Measurements from ENCODE around the gene KATNB1. TPM values are rescaled to one million over a fixed set of nuclear protein-coding genes. Genes with fewer than 3 reads are reported as not detected.

Gene KATNB1
- total RNA-seq, 1 donor from 2014 or later = 33.5 TPM

DNA sequence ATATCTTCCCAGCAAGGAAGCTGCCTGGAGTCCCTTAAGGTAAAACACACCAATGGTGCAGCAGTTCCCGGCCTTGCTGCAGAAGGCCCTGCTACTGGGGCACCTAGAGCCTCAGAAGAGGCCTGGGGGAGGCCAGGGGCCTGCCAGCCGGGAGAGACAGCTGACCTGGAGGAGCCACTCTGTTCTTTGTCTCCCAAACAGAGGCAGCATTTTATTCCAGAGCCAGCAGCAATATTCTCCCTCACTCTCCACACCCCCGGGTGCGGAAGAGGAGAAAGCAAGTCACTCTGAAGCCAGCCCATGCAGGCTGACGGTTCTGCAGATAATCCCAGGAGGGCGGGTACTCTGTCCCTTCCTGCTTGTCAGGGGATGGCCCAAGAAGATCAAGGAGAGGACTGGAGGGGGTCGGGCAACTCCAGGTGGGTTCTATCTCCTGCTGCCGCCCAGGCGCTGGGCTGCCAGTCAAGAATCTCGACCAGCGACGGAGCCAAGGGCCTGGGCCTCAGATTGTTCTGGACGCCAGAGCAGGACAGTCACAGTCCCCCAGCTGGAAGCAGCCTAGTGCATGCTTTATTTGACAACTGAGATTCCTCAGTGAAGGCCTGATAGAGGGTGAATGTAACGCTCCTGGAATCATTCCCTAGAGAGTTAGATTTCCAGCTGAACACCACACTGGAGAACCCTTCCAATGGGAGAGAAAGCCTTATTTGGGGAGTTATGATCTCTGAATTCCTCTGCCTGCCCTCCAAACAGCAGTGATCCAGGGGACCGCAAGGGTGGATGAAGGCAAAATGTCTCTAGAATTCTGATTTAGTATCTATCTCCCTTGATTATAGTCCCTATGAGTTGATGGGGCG is 67.8 kb downstream of the KATNB1 start:
- no peak overlapping the region for H3K4me3 ChIP-seq
- peak overlapping the region; percentile 60 for H2AFZ ChIP-seq (replicated peaks)

DNA sequence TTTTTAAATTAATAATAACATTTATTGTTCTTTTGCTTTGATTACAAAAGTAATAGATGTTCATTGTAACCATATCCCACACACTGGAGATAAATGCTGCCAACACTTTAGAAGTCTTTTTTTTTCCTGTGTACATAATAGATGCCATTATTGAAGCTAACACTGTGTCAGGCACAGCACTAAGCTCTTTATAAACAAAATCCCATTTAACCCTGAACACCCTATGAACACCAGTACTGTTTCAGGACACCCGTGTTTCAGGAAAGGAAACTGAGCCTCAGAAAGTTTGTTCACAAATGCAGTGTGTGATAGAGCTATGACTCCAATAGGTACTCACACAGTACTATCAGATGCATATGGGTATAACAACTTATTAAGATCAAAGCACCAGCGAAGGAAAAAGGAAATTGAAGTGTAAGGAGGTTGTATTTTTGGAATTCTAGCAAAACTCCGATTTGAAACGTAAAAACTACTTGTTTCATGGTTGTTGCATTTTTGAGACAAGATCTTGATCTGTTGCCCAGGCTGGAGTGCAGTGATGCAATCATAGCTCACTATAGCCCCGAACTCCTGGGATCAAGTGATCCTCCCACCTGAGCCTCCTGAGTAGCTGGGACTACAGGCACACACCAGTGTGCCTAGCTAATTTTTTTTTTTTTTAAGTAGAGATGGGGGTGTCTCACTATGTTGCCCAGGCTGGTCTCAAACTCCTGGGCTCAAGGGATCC is 68.7 kb downstream of the KATNB1 start:
- Histone ChIP-seq H3K4me3 (no peak overlapping the region), H2AFZ (replicated peaks) (no peak overlapping the region), H3K4me1 (peaks cover 18% of the 10 kb centered on the region), H3K79me2 (ENCODE audit: low read depth) (no peaks in the 10 kb centered on the region), H3K4me2 (no peak overlapping the region), H3K9me3 (ENCODE audit: low read depth) (no peaks in the 10 kb centered on the region), H3K27ac (no peak overlapping the region), H3K36me3 (no peaks in the 10 kb centered on the region), H3K27me3 (peaks cover 34% of the 10 kb centered on the region), H3K9ac (no peak overlapping the region), H4K20me1 (ENCODE audit: low read depth) (peaks cover 3% of the 10 kb centered on the region), H3F3A (ENCODE audit: low read depth) (peaks cover 21% of the 10 kb centered on the region)
- H3K9me3 Mint-ChIP-seq = no peaks in the 10 kb centered on the region
- H3K27me3 Mint-ChIP-seq (ENCODE audit: insufficient read depth, low read depth) = peaks cover 7% of the 10 kb centered on the region
- DNase-seq (ENCODE audit: low spot score) = no peak
- TF ChIP-seq EZH2 (IDR thresholded peaks at IDR 0.05) (no peak), EZH2phosphoT487 (IDR thresholded peaks at IDR 0.05) (no peak)
- TF ChIP-seq, protein P1, sequence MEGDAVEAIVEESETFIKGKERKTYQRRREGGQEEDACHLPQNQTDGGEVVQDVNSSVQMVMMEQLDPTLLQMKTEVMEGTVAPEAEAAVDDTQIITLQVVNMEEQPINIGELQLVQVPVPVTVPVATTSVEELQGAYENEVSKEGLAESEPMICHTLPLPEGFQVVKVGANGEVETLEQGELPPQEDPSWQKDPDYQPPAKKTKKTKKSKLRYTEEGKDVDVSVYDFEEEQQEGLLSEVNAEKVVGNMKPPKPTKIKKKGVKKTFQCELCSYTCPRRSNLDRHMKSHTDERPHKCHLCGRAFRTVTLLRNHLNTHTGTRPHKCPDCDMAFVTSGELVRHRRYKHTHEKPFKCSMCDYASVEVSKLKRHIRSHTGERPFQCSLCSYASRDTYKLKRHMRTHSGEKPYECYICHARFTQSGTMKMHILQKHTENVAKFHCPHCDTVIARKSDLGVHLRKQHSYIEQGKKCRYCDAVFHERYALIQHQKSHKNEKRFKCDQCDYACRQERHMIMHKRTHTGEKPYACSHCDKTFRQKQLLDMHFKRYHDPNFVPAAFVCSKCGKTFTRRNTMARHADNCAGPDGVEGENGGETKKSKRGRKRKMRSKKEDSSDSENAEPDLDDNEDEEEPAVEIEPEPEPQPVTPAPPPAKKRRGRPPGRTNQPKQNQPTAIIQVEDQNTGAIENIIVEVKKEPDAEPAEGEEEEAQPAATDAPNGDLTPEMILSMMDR (IDR thresholded peaks at IDR 0.05) = no peak
- H3K27ac Mint-ChIP-seq = no peak overlapping the region
- peaks cover 47% of the 10 kb centered on the region for H3K4me1 Mint-ChIP-seq
- H3K4me3 Mint-ChIP-seq = no peak overlapping the region
- H3K36me3 Mint-ChIP-seq = no peaks in the 10 kb centered on the region

More for the DNA sequence above, 67.8 kb downstream of the KATNB1 start:
- Mint-ChIP-seq H3K4me3 (peak overlapping the region; percentile 94), H3K4me1 (peaks cover 52% of the 10 kb centered on the region), H3K27ac (peak overlapping the region; percentile 78), H3K27me3 (ENCODE audit: insufficient read depth, low read depth) (peaks cover 12% of the 10 kb centered on the region), H3K9me3 (no peaks in the 10 kb centered on the region), H3K36me3 (no peaks in the 10 kb centered on the region)
- Histone ChIP-seq H3K27me3 (peaks cover 43% of the 10 kb centered on the region), H3K4me1 (peaks cover 19% of the 10 kb centered on the region), H3K79me2 (ENCODE audit: low read depth) (no peaks in the 10 kb centered on the region), H3K36me3 (no peaks in the 10 kb centered on the region), H3K9ac (no peak overlapping the region), H3K4me2 (peak overlapping the region; percentile 100), H3K9me3 (ENCODE audit: low read depth) (no peaks in the 10 kb centered on the region), H3K27ac (no peak overlapping the region), H3F3A (ENCODE audit: low read depth) (peaks cover 21% of the 10 kb centered on the region), H4K20me1 (ENCODE audit: low read depth) (peaks cover 3% of the 10 kb centered on the region)
- no peak for TF ChIP-seq EZH2phosphoT487 (IDR thresholded peaks at IDR 0.05)
- no peak for TF ChIP-seq EZH2 (IDR thresholded peaks at IDR 0.05)
- TF ChIP-seq, protein P1 (IDR thresholded peaks at IDR 0.05) = no peak
- DNase-seq (ENCODE audit: low spot score) = peak; percentile 46

DNA sequence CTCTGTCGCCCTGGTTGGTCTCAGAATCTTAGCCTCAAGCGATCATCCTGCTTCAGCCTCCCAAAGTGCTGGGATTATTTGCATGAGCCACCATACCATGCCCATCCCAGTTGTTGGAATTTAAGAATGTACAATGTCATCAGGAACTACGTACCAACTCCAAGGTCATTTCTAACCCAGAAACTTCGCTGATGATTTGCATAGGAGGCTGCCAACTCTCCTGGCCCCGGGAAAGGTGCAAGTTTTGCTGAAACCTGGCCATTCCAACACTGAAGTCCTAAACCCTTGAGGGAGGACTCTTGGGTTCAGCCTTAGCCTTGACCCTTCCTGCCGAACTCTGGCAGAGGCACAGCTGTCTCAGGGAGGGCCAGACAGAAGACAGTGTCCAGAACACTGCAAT is 69.6 kb downstream of the KATNB1 start:
- peaks cover 3% of the 10 kb centered on the region for H4K20me1 ChIP-seq (ENCODE audit: low read depth)
- TF ChIP-seq EZH2 (IDR thresholded peaks at IDR 0.05) = no peak
- TF ChIP-seq, protein P1 (IDR thresholded peaks at IDR 0.05) = no peak
- TF ChIP-seq EZH2phosphoT487 (IDR thresholded peaks at IDR 0.05) = no peak
- no peak overlapping the region for H2AFZ ChIP-seq (replicated peaks)
- H3K36me3 ChIP-seq = no peaks in the 10 kb centered on the region
- no peaks in the 10 kb centered on the region for H3K9me3 ChIP-seq (ENCODE audit: low read depth)
- H3K27me3 Mint-ChIP-seq (ENCODE audit: insufficient read depth, low read depth) = peaks cover 7% of the 10 kb centered on the region
- no peaks in the 10 kb centered on the region for H3K36me3 Mint-ChIP-seq
- no peak overlapping the region for H3K4me3 ChIP-seq
- H3K9me3 Mint-ChIP-seq = no peaks in the 10 kb centered on the region
- no peaks in the 10 kb centered on the region for H3K79me2 ChIP-seq (ENCODE audit: low read depth)
- no peak overlapping the region for H3K27ac ChIP-seq
- H3F3A ChIP-seq (ENCODE audit: low read depth) = peaks cover 21% of the 10 kb centered on the region
- peaks cover 49% of the 10 kb centered on the region for H3K4me1 Mint-ChIP-seq
- no peak overlapping the region for H3K4me3 Mint-ChIP-seq
- no peak overlapping the region for H3K4me2 ChIP-seq
- H3K9ac ChIP-seq = no peak overlapping the region
- H3K27me3 ChIP-seq = peaks cover 25% of the 10 kb centered on the region
- peaks cover 18% of the 10 kb centered on the region for H3K4me1 ChIP-seq
- no peak for DNase-seq (ENCODE audit: low spot score)
- no peak overlapping the region for H3K27ac Mint-ChIP-seq

Small RNA genes within 50 kb of the gene (microRNA-seq; reads per million reads assigned to microRNA genes)
- not detected for gene MIR6772

Small RNA genes within 50 kb of the gene (small RNA-seq; reads per million reads assigned to genes)
- not detected for gene MIR6772

Other genes starting within 250 kb of the KATNB1 start
- gene DOK4, start 249.3 kb upstream of the KATNB1 start, total RNA-seq (ENCODE audit: low replicate concordance) = 10.5 and 27.4 TPM in 2 replicates
- 3.9 and 12.8 TPM in 2 replicates for gene CCDC102A, start 199.2 kb upstream of the KATNB1 start, total RNA-seq (ENCODE audit: low replicate concordance)
- 2.2 and 3.1 TPM in 2 replicates for gene ADGRG5, start 193.1 kb upstream of the KATNB1 start, total RNA-seq (ENCODE audit: low replicate concordance)
- gene ADGRG1, start 107.1 kb upstream of the KATNB1 start, total RNA-seq (ENCODE audit: low replicate concordance) = 8.0 and 17.5 TPM in 2 replicates
- not detected in 2 replicates for gene ADGRG3, start 67.5 kb upstream of the KATNB1 start, total RNA-seq (ENCODE audit: low replicate concordance)
- 0.41 and 0.84 TPM in 2 replicates for gene DRC7, start 41.0 kb upstream of the KATNB1 start, total RNA-seq (ENCODE audit: low replicate concordance)
- 0.28 and 1.6 TPM in 2 replicates for gene KIFC3, start 66.7 kb downstream of the KATNB1 start, total RNA-seq (ENCODE audit: low replicate concordance)
- not detected in 2 replicates for gene CNGB1, start 235.4 kb downstream of the KATNB1 start, total RNA-seq (ENCODE audit: low replicate concordance)

All from neural progenitor cell (in vitro differentiated cells).